Measurements from ENCODE around the gene POTEM.
"Not testable (repeated sequence)": the region's sequence is repeated elsewhere in the genome, so short reads cannot be mapped to it uniquely, and the experiment has no call there.

GRCh38 chr14:19038060-19038664 lies 70.9 kb downstream of the POTEM start:
- not testable (repeated sequence) for TF ChIP-seq POLR2AphosphoS5, CTCF, POLR2A (IDR thresholded peaks at IDR 0.05)

Measured in sigmoid colon (tissue), 4 donors.